Endothelial cell (in vitro differentiated cells): ENCODE results near the gene COQ5. TPM values are rescaled to one million over a fixed set of nuclear protein-coding genes. Genes with fewer than 3 reads are reported as not detected.
A peak's percentile ranks its signal among the peaks of the same experiment; 100 is the strongest.

ENCODE experiments used
- DNase-seq: peaks from one replicate; pipeline ENCODE4 v3.0.0; 2021; ENCODE audit warnings: low spot score
- H3K27ac Mint-ChIP-seq: one replicate; pipeline ENCODE4 v1.8.0; 2021; ENCODE audit warnings: mixed read lengths, inconsistent platforms; ENCODE audit not compliant: unreplicated experiment
- H3K27me3 Mint-ChIP-seq: one replicate; pipeline ENCODE4 v1.8.0; 2021; ENCODE audit warnings: mild to moderate bottlenecking, moderate library complexity, mixed read lengths, inconsistent platforms; ENCODE audit not compliant: unreplicated experiment
- H3K36me3 Mint-ChIP-seq: one replicate; pipeline ENCODE4 v1.8.0; 2021; ENCODE audit warnings: mild to moderate bottlenecking, low read depth, mixed read lengths, inconsistent platforms; ENCODE audit not compliant: unreplicated experiment
- H3K4me1 Mint-ChIP-seq: one replicate; pipeline ENCODE4 v1.8.0; 2021; ENCODE audit warnings: mild to moderate bottlenecking, mixed read lengths, inconsistent platforms; ENCODE audit not compliant: unreplicated experiment
- H3K4me3 Mint-ChIP-seq: one replicate; pipeline ENCODE4 v1.8.0; 2021; ENCODE audit warnings: mild to moderate bottlenecking, mixed read lengths, inconsistent platforms; ENCODE audit not compliant: unreplicated experiment
- H3K9me3 Mint-ChIP-seq: one replicate; pipeline ENCODE4 v1.8.0; 2021; ENCODE audit warnings: mixed read lengths, inconsistent platforms; ENCODE audit not compliant: unreplicated experiment
- total RNA-seq: library from RNA; stranded (reverse); fragmentation: NEBNext Ultra II Directional; extraction: Animal tissue kit (Norgen Biotek cat#: 25700); gene quantifications from one replicate; pipeline ENCODE4 v1.2.1, GENCODE V29; 2021; ENCODE audit not compliant: unreplicated experiment
- TF ChIP-seq, protein P1 (sequence below): fragments of 200-600 bp; sonication (generic); IDR thresholded peaks from one replicate; pipeline ENCODE4 v1.5.0; 2021; ENCODE audit warnings: antibody characterized with exemption; ENCODE audit not compliant: unreplicated experiment

Gene COQ5
- total RNA-seq, 1 donor from 2014 or later, result 27.2 TPM

DNA sequence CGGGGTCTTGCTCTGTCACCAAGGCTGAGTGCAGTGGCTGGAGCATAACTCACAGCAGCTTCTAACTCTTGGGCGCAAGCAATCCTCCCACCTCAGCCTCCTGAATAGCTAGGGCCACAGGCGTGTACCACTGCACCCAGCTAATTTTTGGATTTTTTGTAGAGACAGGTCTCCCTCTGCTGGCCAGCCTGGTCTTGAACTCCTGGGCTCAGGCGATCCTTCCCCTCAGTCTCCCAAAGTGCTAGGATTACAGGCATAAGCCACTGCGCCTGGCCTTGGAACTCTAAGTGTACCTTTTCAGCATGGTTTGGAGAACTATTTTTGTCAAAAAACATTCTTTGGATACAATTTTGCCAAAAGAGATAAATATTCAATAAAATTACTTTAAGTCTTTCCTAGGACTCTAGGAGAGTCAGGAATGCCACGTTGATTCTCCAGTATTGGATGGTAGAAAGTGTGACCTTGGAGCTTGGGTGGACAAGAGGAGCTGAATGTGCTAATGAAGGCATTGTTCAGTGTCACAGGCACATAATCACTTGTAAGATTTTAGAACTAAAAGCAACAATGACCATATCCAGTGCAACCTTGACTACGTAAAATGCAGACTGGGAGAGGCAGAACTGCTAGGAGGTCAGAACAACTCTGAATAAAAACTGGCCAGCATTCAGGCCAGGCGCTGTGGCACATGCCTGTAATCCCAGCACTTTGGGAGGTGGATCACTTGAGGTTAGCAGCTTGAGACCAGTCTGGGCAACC lies 62.2 kb downstream of the COQ5 start:
- Mint-ChIP-seq H3K4me1 (peaks cover 10% of the 10 kb centered on the region), H3K4me3 (no peak overlapping the region), H3K27me3 (peaks cover 3% of the 10 kb centered on the region), H3K27ac (peak overlapping the region; percentile 30), H3K9me3 (no peaks in the 10 kb centered on the region), H3K36me3 (peaks cover 30% of the 10 kb centered on the region)
- peak; percentile 39 for DNase-seq
- TF ChIP-seq, protein P1, sequence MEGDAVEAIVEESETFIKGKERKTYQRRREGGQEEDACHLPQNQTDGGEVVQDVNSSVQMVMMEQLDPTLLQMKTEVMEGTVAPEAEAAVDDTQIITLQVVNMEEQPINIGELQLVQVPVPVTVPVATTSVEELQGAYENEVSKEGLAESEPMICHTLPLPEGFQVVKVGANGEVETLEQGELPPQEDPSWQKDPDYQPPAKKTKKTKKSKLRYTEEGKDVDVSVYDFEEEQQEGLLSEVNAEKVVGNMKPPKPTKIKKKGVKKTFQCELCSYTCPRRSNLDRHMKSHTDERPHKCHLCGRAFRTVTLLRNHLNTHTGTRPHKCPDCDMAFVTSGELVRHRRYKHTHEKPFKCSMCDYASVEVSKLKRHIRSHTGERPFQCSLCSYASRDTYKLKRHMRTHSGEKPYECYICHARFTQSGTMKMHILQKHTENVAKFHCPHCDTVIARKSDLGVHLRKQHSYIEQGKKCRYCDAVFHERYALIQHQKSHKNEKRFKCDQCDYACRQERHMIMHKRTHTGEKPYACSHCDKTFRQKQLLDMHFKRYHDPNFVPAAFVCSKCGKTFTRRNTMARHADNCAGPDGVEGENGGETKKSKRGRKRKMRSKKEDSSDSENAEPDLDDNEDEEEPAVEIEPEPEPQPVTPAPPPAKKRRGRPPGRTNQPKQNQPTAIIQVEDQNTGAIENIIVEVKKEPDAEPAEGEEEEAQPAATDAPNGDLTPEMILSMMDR, result peak; percentile 33

DNA sequence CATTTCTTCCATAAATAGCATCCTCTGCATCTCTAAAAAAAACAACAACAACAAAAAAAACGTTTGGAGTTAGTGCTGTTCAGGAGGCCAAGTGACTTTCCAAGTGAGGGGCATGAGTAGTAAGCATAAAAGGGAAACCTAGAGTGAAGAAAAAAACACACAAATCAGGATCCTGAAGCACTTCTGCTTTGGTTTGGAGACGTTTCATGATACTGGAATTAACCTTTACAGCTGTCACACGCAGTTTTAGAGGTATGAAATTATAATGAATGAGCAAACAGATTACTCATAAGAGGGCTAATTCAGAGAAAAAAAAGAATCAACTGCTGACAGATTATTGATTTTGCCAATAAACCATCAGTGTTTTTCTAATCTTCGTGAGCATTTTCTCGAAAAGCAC lies 63.2 kb downstream of the COQ5 start:
- Mint-ChIP-seq H3K27me3 (peaks cover 2% of the 10 kb centered on the region), H3K4me1 (peaks cover 10% of the 10 kb centered on the region), H3K27ac (peak overlapping the region; percentile 27), H3K36me3 (peaks cover 30% of the 10 kb centered on the region), H3K9me3 (no peaks in the 10 kb centered on the region), H3K4me3 (peak overlapping the region; percentile 19)
- TF ChIP-seq, protein P1, result no peak
- no peak for DNase-seq

DNA sequence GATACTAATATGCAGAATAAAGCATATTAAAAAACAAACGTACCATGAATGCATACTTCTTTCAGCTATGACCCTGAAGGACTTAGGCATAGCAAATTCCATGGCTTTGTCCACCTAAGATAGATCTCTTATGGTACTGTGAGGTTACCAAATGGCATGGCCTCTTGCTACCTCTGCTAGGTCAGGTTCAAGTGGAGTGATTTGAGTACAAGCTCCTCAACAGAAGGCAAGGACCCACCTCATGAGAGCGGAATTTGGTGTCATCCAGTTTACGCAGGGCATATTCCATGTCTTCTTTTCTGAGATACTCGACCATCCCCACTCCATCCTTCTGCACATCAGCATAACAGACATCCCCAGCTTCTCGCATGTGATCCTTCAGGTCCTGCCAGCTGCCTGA lies 65.2 kb downstream of the COQ5 start:
- Mint-ChIP-seq H3K9me3 (no peaks in the 10 kb centered on the region), H3K4me3 (no peak overlapping the region), H3K27ac (no peak overlapping the region), H3K4me1 (peaks cover 6% of the 10 kb centered on the region), H3K36me3 (peaks cover 40% of the 10 kb centered on the region), H3K27me3 (peaks cover 2% of the 10 kb centered on the region)
- DNase-seq, result no peak
- TF ChIP-seq, protein P1, result no peak

GRCh38 chr12:120462099-120462640 lies 66.8 kb downstream of the COQ5 start:
- Mint-ChIP-seq H3K36me3 (peaks cover 42% of the 10 kb centered on the region), H3K4me1 (no peaks in the 10 kb centered on the region), H3K4me3 (no peak overlapping the region), H3K27me3 (peaks cover 3% of the 10 kb centered on the region), H3K27ac (no peak overlapping the region), H3K9me3 (no peaks in the 10 kb centered on the region)
- no peak for DNase-seq
- TF ChIP-seq, protein P1, result no peak

GRCh38 chr12:120460157-120460556 lies 68.8 kb downstream of the COQ5 start:
- TF ChIP-seq, protein P1, result no peak
- peaks cover 3% of the 10 kb centered on the region for H3K27me3 Mint-ChIP-seq
- DNase-seq, result no peak
- no peak overlapping the region for H3K27ac Mint-ChIP-seq
- H3K4me3 Mint-ChIP-seq, result peak overlapping the region; percentile 65
- no peaks in the 10 kb centered on the region for H3K9me3 Mint-ChIP-seq
- H3K36me3 Mint-ChIP-seq, result peaks cover 41% of the 10 kb centered on the region
- H3K4me1 Mint-ChIP-seq, result no peaks in the 10 kb centered on the region
